ENCODE data around the gene NEK4.

The NEK4 gene

DNA sequence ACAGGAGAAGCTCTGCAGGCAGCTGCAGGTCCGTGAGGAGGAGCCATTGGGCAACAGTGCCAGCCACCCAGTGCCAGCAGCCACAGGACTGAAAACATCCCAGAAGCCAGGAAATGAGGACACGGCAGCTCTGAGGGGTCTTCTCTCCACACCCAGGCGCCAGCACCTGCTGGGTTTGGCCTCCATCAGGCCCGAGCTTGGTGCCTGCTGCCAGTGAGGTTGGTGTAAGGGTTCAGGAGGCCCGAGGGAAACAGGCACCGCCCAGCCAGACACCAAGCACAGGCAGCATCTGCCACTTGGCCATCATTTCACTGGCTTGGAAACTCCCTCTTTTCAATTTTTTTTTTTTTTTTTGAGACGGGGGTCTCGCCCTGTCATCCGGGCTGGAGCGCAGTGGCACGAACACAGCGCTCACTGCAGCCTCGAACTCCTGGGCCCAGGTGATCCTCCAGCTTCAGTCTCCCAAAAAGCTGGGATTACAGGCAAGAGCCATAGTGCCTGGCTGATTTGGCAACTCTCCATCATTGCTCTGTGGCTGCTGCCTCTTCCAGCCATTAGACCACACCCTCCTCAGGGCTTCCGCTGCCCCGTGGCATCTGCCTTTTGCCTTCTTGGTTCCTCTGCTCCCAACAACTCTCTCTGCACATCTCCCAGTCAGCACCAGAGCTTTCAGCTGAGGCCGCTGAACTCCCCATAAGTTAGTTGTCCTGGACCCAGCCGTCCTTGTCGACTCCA lies 22.4 kb upstream of the NEK4 start:
- DNase-seq (ENCODE audit: low spot score): no peak

DNA sequence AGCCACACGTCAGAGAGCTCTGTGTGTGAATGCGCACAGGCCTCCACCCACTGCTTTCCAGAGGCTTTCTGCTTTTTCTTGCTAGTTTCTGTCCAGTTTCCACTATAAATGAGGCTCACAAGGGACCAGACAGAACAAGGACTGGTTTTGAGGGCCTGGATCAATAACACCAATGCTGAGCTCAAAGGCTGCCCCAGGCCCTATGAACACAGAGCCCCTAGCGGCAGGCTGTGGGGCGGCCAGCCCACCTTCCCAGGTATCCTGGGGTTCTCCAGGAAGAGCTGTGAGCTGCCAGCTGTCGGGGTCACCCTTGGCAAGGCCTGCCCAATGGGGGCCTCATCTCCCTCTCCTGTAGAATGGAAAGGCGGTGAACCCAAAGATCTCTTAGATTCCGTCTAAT lies 21.7 kb upstream of the NEK4 start:
- no peak for DNase-seq (ENCODE audit: low spot score)

DNA sequence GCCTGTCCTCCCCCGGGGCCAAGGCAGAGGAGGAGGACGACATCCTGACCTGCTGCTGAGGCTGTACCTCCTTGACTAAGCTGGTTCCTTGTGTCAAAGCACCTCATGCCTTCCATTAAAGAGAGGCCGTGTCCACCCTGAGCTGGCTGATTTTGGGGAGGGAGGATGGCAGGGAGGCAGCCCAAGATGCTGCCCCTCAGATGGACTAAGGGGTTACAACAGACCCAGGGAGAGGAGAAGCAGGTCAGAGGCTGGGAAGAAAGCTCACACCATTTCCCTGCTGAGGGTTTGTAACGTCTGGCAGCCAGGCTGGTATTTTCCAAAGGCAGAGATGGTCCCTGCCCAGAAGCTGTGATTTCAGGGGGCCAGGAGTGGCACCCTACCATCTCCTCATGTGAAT lies 21.2 kb upstream of the NEK4 start:
- DNase-seq (ENCODE audit: low spot score): no peak

DNA sequence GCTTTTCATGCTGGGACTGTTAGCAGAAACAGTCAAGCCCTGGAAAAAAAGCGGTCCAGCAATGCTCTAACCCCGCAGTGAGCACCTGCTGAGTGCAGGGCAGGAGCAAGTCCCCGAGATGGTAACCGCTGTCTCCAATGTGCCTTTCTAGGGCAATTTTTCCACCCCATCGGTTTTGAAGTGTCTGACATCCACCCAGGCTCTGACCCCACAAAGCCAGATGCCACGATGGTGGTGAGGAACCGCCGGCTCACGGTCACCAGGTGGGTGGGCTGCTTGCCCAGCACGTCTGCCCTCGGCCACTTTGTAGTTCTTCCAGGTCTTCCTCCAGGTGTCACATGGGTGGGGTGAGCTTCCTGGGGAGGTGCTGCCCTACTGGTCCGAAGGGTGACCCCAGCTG lies 20.6 kb upstream of the NEK4 start:
- DNase-seq (ENCODE audit: low spot score): no peak

DNA sequence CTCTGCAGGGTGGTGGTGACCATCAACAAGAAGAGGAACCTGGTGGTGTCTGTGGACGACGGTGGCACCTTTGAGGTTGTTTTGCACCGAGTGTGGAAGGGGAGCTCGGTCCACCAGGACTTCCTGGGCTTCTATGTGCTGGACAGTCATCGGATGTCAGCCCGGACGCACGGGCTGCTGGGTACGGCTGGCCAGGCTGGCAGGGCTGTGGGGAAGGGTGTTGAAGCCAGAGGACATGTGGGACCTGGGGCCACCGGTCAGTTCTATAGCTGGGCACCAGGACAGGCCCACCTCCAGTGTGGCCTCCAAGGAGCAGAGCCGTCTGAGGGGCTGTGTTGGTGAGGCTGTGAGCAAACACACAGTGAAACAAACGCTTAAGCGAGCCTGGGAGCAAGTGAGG lies 20.0 kb upstream of the NEK4 start:
- no peak for DNase-seq (ENCODE audit: low spot score)

DNA sequence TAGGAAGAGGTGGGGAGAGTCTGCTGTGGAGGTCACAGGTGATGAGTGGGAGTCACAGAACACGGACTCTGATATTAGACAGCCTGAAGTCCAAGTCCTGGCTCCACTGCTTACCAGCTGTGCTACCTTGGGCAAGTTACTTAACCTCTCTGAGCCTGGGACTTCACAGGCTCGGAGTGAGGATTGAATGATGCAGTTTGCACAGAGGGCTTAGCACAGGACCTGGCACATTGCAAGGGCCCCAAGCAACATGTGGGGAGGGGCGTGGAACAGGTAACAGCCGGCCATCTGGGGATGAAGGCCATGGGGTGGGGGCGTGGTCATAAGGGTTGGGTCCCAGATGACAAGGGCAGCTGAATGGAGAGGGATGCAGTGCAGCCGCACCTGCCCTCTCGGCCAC lies 19.6 kb upstream of the NEK4 start:
- no peak for DNase-seq (ENCODE audit: low spot score)

DNA sequence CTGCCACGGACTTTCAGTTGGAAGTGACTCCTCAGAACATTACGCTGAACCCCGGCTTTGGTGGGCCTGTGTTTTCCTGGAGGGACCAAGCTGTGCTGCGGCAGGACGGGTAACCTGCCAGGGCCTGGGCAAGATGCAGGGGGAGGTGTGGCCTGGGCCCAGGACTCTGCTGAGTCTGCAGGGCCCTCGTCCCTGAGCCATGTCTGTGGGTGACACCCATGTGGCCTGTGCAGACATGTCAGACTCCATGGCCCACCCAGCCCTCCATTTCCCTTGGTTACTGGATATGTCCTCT lies 19.0 kb upstream of the NEK4 start:
- DNase-seq (ENCODE audit: low spot score): no peak

DNA sequence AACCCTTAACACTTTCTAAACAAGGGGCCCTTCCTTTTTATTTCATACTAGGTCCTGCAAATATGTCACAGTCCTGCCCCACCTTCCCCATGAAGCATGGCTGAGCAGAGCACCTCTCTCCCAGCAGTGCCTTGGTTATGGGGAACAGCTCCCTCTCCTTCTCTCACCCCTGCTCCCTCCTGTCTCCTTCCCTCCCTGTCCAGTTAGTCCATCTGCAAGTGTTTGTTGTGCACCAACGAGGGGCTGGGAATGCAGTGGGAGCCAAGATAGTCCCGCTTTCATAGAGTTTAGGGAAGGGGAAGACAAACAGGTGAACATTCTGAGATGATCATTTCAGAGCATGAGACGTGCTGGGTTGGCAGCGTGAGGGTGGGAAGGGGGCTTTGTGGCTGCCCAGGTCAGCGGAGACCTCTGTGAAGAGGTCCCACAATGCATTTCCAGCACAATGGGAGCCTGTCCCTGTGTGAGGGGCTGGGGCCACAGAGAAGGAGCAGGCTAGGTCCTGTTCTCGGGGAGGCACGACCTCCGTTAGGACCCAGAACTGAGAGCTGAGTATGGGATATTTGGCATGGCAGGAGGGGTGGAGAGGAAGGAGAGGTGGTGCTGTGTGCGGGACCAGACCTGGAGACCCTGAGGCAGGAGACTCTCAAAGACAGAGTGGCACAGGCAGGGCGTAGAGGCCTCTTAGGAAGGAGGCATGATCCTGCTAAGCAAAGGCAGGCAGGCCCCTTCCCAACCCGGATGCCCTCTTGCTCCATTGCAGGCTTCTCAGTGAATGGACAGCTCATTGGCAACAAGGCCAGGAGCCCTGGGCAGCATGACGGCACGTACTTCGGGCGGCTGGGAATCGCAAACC lies 18.4 kb upstream of the NEK4 start:
- no peak for DNase-seq (ENCODE audit: low spot score)

DNA sequence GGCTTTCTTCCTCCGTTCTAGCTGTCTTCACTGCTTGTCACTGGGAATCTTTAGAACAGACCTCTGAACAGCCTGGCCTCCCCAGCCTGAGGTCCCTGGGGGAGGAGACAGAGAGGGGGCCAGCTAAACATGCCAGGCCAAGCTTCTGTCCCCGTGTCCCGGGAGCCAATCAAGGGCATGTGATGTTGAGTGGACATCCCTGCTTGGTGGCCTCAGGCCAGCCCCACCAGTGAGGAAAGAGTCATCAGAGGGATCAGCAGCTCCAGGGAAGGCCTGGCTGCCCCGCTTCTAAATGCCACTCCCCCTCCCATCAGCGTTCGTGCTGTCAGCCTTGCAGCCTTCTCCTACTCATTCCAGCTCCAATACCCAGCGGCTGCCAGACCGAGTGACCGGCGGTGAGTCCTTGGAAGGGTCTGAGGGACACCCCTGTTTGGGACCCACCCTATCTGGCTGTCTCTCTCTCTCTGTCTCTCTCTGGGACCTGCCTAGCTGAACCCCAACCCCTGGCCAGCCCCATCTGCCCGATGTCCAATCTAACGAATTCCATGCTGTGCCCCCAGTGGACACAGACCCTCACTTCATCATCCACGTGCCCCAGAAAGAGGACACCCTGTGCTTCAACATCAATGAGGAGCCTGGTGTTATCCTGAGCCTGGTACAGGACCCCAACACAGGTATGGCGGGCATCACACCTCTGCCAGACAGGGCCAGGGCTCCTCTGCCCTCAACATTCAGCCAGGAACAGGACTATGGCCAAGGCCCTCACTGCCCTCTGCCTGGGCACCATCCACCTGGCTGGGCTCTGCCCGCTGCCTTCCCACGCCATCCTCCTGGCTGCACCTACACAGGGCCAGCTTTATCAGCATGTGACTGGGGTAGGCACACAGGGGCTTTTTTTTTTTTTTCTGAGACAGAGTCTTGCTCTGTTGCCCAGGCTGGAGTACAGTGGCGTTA lies 17.2 kb upstream of the NEK4 start:
- DNase-seq (ENCODE audit: low spot score): no peak

DNA sequence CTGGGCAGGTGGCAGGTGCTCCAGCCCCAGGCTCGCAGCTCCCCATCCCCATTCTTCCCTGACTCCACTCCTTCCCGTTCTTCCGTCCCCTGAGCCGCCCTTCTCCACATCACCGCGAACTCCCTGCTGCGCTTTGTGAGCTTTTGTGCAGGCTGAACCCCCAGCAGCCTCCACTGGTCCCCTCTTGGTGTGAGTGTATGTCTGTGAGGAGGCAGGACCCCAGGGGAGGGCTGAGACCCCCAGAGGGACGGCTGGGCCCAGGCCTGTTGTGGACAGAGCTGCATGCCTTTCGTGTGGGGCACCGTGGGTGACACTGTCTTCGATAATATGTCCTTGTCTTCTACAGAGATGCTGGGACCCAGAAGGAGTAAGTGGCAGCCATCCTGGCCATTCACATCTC lies 16.5 kb upstream of the NEK4 start:
- no peak for DNase-seq (ENCODE audit: low spot score)

DNA sequence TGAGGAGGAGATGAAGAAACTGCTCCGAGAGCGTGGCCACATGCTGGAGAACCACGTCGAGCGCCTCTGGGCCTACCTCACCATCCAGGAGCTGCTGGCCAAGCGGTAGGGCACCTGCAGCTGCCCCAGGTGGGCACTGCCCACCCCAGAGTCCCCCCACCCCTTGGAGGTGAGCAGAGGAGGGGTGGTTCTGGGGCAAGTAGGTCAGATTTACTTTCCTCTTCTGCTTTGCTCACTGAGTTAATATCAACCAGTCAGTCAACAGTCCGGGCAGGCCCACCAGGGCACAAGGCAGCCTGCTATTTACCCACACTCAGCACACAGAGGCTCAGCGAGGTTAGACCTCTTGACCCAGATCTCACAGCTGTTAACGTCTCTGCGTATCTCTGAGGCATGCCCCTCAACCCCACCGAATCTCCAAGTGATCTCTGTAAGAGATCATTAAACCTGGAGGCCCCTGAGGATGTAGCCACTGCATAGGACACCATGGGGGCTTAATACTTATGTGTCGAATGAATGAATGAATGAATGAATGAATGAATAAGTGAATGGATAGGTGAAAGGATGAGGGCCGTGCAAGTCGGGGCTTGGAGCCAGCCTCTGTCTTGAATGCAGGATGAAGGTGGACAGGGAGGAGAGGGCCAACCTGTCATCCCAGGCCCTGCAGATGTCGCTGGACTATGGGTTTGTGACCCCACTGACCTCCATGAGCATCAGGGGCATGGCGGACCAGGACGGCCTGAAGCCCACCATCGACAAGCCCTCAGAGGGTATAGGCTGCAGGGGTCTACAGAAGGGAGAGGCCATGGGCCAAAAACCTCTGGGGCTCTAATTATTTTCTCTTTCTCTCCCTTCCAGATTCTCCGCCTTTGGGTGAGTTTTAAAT lies 15.8 kb upstream of the NEK4 start:
- no peak for DNase-seq (ENCODE audit: low spot score)

DNA sequence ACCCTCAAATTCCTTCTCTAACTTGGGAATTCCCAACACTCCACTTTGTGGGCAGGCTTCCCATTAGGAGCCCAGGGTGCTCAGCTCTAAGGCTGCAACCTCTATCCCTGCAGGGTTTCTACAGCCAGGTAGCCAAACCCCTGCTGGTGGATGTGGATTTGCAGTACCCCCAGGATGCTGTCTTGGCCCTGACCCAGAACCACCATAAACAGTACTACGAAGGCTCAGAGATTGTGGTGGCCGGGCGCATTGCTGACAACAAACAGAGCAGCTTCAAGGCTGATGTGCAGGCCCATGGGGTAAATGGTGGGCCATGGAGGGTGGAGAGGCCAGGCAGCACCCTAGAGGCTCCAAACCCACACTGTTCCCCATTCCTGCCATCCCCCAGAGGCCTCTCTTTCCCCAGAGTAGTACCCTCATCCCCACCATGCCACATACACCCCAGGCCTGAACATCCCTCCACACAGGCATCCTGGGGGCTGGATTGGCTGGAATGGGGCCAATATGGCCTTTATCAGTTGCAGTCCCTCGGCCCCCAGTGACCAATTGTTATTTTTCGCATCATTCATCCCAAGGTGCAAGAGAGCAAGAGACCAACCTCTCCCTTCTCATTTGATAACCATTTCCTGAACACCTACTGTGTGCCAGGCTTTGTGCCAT lies 14.3 kb upstream of the NEK4 start:
- no peak for DNase-seq (ENCODE audit: low spot score)

DNA sequence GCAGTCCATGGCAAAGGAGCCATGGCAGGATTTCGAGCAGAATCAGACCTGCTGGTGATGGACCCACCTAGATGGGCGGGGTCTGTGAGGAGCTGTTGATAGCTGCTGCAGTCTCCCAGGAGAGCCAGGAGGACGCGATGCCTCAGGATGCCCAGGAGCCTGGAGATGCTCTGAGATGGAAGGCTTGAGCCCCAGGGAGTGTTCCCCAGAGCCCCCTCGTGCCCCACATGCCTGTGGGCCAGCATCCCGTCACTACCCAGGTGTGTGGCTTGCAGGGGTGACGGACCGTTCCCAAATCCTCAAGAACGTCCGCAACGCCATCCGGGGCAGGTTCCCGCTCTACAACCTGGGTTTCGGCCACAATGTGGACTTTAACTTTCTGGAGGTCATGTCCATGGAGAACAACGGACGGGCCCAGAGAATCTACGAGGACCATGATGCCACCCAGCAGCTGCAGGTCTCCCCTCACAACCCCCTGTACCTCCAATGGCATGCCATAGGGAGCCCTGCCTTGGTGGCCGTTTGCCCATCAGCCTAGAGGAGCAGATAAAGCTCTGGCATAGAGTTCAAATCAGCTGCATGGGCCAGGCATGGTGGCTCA lies 13.4 kb upstream of the NEK4 start:
- no peak for DNase-seq (ENCODE audit: low spot score)

DNA sequence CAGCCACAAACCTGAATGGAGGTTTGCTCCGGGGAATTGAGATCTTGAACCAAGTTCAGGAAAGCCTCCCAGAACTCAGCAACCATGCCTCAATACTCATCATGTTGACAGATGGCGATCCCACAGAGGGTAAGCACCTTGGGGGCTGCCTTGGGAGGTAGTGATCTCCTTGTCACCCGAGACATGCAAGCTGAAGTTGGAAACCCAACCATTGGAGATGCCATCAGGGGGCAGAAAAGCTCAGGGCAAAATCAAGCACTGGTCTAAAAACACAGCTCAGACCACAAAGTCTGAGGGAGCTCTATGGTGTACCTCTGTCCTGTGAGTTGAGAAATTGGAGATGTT lies 12.4 kb upstream of the NEK4 start:
- no peak for DNase-seq (ENCODE audit: low spot score)

DNA sequence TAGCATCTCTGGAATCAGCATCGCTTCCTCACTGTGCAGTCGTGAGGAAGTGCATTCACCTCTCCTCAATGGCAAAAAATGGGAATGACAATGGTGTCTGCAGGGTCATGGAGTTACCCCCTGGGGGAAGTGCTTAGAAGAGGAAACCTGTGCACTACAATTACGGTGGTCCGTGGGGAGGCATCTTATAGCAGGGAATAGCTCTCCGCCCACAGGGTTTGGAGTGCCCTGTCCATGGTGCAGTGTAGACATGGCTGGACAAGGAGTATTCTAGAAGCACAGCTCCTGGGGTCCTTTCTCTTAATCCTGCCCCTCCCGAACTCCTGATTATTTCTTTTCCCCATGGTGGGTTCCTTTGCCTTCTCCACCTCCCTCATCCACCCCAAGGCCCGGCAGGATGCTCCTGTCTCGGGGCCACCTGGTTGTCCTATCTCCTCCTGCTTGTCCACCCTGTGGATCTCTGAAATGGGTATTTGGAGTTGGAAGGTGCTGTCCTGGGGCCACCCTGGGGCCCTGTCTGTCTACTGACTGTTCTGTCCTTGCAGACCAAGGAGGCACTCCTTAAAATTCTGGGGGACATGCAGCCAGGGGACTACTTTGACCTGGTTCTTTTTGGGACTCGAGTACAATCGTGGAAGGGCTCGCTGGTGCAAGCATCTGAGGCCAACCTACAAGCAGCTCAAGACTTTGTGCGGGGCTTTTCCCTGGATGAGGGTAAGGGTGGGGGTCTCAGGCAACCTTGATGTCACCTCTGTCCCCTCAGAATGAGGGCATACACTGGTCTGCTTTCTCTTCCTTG lies 11.9 kb upstream of the NEK4 start:
- no peak for DNase-seq (ENCODE audit: low spot score)

DNA sequence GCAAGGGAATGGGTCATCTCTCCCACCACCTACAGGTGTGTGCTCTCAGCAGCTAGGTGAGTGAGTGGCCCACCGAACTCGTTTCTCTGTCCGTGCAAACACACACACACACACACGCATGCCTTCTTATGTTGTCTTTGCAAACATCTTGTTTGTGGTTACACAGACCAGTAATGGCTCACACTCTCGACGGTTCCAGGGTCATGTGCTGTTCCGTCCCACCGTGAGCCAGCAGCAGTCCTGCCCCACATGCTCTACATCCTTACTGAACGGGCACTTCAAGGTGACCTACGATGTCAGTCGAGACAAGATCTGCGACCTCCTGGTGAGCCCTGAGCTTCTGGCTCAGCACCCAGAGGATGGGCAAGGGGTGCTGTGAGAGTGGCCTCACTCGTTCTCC lies 11.0 kb upstream of the NEK4 start:
- DNase-seq (ENCODE audit: low spot score): no peak

DNA sequence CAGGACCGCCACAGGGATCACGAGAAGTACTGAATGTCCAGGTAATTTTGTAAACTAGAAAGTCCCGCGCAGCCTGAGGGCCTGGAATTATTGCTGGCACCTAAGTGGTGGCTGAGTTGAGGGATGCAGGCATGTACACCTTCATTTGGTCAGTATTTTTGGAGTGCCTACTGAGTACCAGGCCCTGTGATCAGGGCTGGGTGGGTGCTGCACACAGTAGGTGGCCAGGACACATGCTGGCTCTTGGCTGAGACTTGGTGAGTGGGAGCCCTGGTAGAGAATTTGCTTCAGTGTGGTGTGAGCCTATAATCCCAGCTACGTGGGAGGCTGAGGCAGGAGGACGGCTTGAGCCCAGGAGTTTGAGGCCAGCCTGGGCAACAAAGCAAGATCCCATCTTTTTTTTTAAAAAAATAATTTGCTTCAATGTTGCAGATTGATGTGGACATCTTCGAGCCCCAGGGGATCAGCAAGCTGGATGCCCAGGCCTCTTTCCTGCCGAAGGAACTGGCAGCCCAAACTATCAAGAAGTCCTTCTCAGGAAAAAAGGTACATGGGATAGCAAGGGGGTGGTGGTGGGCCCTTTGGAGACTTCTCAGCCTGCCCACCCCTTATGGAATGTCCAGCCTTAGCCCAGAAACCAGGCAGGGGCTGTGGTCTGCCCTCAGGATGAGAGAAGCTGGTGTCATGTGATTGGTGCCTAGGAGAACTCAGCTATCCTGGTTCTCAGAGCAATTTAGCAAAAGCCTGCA lies 9.3 kb upstream of the NEK4 start:
- no peak for DNase-seq (ENCODE audit: low spot score)

DNA sequence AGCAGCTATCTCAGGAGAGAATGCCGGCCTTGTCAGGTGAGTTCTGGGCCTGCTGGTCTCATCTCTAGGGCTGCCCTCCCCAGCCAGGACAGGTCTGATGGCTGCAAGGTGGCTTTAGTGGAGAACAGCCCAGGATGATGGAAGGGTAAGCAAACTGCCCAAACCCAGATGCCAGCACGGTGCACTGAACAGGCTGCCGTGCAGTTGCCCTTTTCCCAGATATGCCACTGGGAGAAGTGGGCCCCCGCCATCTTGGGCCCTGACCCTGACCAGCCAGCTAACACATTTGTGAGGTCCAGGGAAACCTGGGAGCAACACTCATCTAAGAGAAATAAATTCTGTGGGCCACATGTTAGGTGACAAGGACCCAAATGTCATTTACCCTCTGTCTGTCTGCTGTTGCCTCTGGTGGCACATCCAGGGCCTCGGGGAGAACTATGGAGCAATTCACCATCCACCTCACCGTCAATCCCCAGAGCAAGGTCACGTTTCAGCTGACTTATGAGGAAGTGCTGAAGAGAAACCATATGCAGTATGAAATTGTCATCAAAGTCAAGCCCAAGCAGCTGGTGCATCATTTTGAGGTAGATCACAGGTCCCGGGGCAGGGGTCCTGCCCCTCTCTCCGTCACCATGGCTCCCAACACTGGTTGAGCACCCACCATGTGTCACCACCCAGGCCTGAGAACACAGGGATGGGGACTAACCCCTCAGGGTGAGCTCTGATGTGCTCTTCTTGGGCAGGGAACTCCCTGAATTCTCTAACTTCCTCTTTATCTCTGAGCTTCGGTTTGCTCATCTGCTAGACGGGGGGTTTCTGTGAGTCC lies 8.5 kb upstream of the NEK4 start:
- DNase-seq (ENCODE audit: low spot score): no peak
